Dedifferentiated amniotic fluid mesenchymal stem cell (primary cell): ENCODE data around the gene MRPL1.
"Not testable (repeated sequence)": the region's sequence is repeated elsewhere in the genome, so short reads cannot be mapped to it uniquely, and the experiment has no call there.

Source experiments
- DNase-seq: peaks from one replicate; pipeline ENCODE4 v3.0.0-alpha.2; 2016; ENCODE audit errors: extremely low spot score

MRPL1 gene

GRCh38 chr4:77849278-77849965 is 13.2 kb upstream of the MRPL1 start:
- DNase-seq: no peak

- no peak for DNase-seq
Observed at GRCh38 chr4:77852892-77853495, 9.6 kb upstream of the MRPL1 start.

- no peak for DNase-seq
Observed at GRCh38 chr4:77854431-77855111, 8.1 kb upstream of the MRPL1 start.

- no peak for DNase-seq
Observed at GRCh38 chr4:77856152-77856551, 6.5 kb upstream of the MRPL1 start.

- no peak for DNase-seq
Observed at GRCh38 chr4:77859256-77859655, 3.4 kb upstream of the MRPL1 start.

- DNase-seq: no peak
Observed at GRCh38 chr4:77861495-77861894, 1.1 kb upstream of the MRPL1 start.

GRCh38 chr4:77863341-77863740 is 711 bp downstream of the MRPL1 start:
- DNase-seq: not testable (repeated sequence)

- no peak for DNase-seq
Observed at GRCh38 chr4:77865259-77865658, 2.6 kb downstream of the MRPL1 start.

GRCh38 chr4:77872723-77873445 is 10.3 kb downstream of the MRPL1 start:
- DNase-seq: no peak

GRCh38 chr4:77877167-77877566 is 14.5 kb downstream of the MRPL1 start:
- DNase-seq: no peak

GRCh38 chr4:77877771-77878565 is 15.3 kb downstream of the MRPL1 start:
- peak; percentile 27 for DNase-seq

- DNase-seq: no peak
Observed at GRCh38 chr4:77880784-77881183, 18.2 kb downstream of the MRPL1 start.

GRCh38 chr4:77881460-77882295 is 19.0 kb downstream of the MRPL1 start:
- DNase-seq: no peak

GRCh38 chr4:77893451-77893850 is 30.8 kb downstream of the MRPL1 start:
- DNase-seq: no peak

- no peak for DNase-seq
Observed at GRCh38 chr4:77899607-77900006, 37.0 kb downstream of the MRPL1 start.

- DNase-seq: no peak
Observed at GRCh38 chr4:77903186-77903585, 40.6 kb downstream of the MRPL1 start.

- DNase-seq: no peak
Observed at GRCh38 chr4:77905651-77906263, 43.1 kb downstream of the MRPL1 start.

GRCh38 chr4:77910676-77911075 is 48.0 kb downstream of the MRPL1 start:
- no peak for DNase-seq

GRCh38 chr4:77911091-77911490 is 48.5 kb downstream of the MRPL1 start:
- DNase-seq: no peak

- DNase-seq: no peak
Observed at GRCh38 chr4:77911842-77912450, 49.3 kb downstream of the MRPL1 start.
